H1 (cell line): ENCODE results near the gene GLIPR1. TPM values are rescaled to one million over a fixed set of nuclear protein-coding genes. Genes with fewer than 3 reads are reported as not detected.

Experiments
- CREB1 ChIP-seq: IDR thresholded peaks from 2 replicates; pipeline ENCODE4 v1.6.1; 2012; ENCODE audit warnings: inconsistent platforms
- JUN ChIP-seq: IDR thresholded peaks from 2 replicates; pipeline ENCODE4 v1.6.1; 2011; ENCODE audit warnings: low read depth, mild to moderate bottlenecking, improper control_type of control experiment, low read length
- SAP30 ChIP-seq: fragments of 300-600 bp; sonication (generic); IDR thresholded peaks from 2 replicates; pipeline ENCODE4 v1.7.1; 2012; ENCODE audit warnings: low read length, moderate library complexity, mild to moderate bottlenecking, inconsistent platforms; ENCODE audit not compliant: insufficient read depth, insufficient replicate concordance
- USF2 ChIP-seq: IDR thresholded peaks from 2 replicates; pipeline ENCODE4 v1.6.1; 2011; ENCODE audit warnings: low read length, improper control_type of control experiment
- polyA plus RNA-seq, 7 experiments: library from polyadenylated mRNA; depleted of rRNA in 3 of 7; stranded (reverse) in 5 of 7; unstranded in 2 of 7; fragments of >200 nt in 5 of 7; fragments of 200-250 nt in 2 of 7; gene quantifications; 1 replicate in 5 of 7; 2 replicates in 1 of 7; 4 replicates in 1 of 7; pipeline versions ENCODE4 v1.2.1 to v1.2.3, GENCODE V29; 2011 to 2013; ENCODE audit warnings: missing spikeins in 2 of 7, mixed read lengths in 2 of 7
- total RNA-seq: library from RNA; stranded (reverse); fragmentation: NEBNext Ultra II Directional; extraction: Animal tissue kit (Norgen Biotek cat#: 25700); gene quantifications from 2 replicates; pipeline ENCODE4 v1.2.1, GENCODE V29; 2021

GLIPR1 gene
- total and polyA plus RNA-seq, 2 of the 8 experiments (the other 6 are each of a cell fraction or from before 2014, with no cell fraction given): 0.23 to 1.5 TPM

DNA sequence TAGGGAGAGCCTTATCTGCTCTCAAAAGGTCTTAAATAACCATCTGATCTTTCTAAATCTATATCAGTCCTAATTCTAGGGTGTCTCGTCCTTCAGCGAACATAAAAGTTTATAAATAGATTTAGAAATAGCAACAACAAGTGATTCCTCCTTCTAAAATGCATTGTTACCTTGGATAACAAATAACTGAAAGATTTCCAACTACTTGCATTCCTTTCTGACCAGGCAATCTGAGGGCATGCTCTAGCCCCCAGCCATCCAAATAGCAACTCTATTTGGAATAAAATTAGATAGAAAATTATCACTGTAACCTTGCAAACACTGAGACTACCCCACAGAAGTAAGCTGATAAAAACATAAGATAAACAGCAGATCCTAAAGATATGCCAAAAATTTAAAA is 52.7 kb downstream of the GLIPR1 start (continued):
- TF ChIP-seq JUN (no peak), USF2 (no peak), SAP30 (no peak), CREB1 (no peak)
